GM19238 (cell line): ENCODE results near the gene TMA7.

Experiments used
- DNase-seq: peaks from one replicate; pipeline ENCODE4 v3.0.0; 2011; ENCODE audit warnings: low spot score; ENCODE audit not compliant: insufficient read length

The TMA7 gene

DNA sequence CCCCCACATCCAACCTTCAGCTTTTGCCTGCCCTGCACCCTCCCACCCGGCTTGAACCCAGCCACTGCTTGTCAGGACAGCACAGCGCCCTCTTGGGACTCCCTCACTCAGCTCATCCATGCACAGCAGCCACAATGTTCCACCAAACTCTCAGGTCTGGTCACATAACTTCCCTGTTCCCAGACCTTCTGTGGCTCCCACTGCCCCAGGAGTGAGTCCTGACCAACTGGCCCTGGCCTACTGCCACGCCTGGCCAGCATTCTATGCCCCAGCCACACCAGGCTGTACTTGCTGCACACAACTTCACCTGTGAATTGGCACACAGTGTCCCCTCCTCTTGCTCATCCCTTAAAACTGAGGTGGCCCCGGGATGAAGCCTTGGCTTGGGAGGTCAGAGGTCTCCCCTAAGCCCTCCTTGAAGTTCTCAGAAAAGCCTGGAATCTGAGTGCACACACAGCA lies 31.2 kb upstream of the TMA7 start:
- DNase-seq: no peak

DNA sequence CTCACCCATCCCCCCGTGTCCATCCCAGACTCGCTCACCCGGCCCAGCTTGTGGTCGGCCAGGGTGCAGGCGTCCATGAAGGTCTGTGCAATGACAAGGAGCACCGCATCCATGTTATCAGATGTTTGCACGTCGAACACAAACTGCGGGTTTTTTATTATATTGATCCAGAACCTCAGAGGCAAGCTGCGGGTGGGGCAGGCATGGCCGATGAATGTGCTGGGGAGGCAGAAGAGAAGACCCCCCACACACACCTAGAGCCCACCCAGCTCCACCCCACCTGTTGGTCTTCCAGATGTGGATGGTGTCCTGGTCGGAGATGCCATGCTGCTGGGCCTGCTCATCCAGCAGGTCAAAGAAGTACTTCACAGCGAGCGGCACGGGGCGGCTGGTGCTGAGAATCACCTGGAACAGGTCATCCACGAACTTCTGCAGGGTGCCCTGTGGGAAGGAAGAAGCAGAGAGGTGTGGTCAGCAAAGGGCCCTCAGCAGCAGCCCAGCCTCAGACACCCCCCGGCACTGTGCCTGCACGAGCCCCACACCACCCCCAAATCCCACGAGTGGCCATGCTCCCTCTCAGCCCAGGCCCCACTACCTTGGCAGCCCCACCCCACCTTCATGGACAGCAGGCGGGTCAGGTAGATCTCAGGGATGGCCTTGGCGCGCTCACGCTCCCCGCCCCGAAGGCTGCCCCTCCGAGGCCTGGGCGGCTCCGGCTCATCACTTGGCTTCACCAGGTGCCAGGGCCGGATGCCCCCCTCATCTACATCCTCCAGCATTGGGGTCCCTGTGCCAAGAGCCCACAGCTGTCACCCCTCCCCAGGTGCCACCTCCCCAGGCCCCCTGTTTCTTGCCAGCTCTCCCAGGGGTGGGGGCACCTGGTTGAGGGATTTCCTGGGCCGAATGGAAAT lies 30.5 kb upstream of the TMA7 start:
- no peak for DNase-seq

DNA sequence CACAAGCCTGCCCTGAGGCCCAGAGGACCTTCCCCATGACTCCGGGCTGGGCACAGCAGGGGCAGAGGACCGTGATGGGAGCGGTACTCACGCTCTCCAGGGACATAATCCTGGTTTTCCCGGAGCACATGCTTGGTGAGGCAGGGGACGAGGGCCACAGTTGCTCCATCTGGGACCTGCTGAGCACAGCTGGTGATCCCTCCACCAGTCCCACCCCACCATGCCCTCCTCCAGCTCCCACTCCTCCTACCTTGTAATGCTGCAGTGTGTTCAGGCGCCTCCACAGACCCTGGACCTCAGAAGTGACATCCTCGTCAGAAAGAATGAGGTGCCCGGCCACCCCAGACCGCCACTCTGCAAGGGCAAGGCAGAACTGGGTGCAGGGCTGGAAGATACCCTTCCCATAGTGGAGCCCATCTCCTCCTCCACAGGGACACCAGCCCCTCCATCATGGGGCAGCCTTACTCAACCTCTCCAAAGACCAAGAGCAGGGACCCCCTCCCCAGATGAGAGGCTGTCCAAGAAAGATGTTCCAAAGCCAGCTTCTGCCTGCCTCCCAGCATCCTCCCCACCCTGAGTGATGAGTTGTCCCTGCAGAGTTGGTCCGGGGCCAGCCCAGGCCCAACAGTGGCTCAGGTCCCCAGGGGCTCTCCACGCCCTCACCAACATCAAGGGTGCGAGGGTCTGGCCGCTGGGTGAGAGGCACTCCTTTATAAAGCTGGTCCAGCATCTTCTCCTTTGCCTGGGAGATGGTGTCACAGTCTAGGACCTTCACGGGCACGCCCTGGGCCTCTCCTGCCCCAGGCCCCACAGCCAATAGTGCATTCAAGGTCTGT lies 29.6 kb upstream of the TMA7 start:
- no peak for DNase-seq

DNA sequence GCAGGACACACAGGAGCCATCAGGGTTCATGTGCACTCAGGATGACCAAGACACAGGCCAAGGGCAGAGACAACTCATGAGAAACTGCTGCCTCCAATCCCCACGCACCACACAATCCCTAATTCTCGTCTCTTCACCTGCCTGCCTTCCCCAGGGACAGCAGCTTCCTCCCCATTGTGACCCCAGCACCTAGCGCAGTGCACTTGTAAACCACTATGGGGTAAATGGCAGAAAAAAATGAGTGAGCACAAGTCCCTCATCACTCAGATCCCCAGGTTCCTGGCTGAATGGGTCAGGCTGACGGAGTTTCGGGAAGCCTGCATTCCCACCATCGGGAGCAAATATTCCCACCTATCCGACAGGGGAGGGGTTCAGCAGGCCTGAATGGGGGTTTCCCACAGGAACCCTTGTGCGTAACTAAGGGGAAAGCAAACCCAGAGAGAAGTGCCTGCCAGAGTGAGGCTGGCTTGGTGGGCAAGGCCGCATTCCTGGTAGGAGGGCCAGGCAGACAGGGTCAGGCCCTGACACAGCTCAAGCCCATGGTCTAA lies 28.9 kb upstream of the TMA7 start:
- no peak for DNase-seq

DNA sequence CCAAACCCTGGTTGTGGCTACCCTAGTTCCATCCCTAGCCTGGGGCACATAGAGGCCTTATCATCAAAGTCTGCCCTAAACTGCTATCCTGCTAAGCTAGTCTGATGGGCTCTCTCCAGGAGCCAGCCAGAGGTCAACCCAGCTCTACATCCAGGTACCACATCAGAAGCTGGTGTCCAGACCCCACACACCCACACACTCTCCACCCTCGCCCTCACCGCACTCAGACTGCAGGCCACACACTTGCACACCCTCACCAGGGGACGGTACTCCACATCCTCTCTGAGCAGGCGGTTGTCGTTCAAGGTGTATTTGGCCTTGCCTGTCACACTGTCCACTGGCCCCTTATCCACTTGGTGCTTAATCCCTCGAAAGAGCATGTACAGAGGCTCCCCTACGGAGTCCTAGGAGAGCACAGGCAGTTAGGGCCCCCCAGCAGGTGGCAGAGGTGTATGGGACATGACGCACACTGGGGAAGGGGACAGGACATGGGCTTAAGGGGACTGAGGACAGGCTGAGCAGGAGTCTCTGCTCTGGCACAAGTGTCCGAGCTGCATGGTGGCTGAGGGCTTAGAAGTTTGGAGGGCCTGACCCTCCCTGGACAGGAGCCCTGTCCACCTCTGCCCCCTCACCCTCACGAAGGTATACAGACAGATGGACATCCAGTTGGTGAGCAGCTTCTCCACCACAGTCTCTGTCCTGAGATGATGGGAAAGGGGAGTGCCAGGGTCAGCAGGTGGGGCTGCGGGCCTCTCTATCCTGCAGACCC lies 28.3 kb upstream of the TMA7 start:
- no peak for DNase-seq

DNA sequence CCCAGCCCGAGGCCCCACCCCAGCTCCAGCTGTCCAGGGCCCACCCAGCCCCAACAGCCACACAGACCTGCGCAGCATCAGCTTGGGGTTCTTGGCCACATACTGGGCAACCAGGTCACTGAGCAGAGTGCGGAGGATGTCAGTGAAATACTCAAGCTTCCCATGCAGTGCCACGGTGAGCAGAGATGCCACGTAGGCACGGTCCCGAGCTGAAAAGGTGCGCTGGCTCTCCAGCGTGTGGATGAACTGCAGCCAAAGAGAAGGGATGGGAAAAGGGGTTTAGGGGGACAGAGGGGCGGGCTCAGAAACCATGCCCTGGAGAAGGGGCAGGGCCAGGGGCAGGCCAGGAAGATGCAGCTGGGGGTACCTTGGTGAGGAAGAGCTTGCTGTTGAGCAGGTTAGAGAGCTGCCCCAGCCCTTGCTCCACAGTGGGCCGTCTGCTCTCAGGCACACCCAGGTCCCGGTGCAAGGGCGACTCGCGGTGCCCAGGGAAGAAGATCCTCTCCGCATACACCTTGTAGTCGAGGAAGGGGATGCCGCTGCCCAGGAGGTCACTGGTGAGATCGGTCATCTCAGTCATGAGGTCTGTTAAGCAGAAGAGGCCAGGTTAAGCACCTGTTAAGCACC lies 27.6 kb upstream of the TMA7 start:
- DNase-seq: no peak

DNA sequence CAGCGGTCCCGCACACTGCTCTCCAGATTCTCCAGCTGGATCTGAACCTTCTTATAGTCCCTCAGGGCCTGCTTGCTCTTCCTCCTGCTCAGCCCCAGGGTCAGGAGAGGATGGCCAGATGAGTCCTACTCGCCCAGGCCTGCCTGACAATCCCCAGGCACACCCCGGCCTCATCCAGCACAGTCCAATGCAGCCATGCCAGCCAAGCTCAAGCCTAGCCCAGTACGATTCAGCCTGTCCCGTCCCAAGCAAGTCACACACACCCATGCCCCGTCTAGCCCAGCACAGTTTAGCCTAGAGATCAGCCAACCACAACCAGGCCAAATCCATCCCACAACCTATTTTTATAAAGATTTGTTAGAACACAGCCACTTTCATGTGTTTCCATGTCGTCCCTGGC lies 27.0 kb upstream of the TMA7 start:
- DNase-seq: no peak

DNA sequence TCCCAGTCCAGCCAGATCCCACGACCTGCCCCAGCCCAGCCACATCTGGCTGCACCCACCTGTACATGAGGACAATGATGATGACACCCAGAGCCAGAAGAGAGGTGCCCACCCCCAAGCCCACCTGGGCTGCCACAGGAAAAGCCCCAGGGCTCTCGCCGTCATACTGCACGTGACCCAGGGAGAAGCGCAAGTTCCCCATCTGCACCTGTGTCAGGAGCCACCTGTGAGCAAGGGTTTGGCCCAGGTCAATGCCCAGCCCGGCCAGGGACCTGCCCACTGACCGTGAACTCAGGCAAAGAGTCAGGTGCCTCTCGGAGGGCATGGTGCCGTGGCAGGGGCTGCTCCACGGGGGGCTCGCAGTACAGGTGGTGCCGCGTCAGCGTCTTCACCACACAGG lies 26.4 kb upstream of the TMA7 start:
- no peak for DNase-seq

DNA sequence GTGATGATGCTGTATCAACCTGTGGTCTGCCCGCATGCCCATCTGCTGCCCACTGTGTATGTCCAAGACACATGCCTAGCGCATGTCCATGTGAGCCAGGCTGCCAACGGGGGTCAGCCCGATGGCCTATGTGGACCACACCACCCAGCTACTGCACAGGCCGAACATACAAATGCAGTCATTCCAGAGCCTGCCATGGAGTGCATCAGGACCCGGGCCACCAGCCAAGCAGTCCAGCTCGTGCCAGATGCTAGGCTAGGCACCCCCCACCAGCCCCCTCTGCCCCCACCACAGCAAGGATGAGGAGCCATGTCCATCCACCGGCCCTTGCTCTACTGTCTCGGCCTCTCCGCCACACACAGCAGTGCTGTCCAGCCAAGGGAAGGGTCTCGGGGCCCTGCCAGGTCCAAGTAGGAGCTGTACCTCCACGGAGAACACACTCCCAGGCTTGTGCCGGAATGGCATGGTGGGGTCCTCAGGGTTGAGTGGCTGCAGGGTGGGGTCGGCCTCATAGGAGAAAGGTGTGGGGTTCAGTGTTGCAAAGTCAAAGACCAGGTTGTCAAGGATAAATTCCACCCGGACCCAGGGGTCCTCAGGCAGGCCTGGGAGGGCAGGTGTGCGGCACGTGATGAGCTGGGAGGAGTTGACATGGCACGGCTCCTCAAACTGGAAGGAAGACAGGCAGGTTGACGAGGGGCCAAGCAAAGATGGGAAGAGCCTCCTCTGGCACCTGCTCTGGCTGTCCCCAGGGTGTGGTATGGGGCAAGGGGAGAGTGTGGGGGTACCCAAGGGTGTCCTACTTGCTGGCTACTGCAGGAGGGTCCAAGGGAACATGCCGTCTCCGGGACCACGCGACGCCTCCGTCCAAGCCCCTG lies 25.4 kb upstream of the TMA7 start:
- no peak for DNase-seq

DNA sequence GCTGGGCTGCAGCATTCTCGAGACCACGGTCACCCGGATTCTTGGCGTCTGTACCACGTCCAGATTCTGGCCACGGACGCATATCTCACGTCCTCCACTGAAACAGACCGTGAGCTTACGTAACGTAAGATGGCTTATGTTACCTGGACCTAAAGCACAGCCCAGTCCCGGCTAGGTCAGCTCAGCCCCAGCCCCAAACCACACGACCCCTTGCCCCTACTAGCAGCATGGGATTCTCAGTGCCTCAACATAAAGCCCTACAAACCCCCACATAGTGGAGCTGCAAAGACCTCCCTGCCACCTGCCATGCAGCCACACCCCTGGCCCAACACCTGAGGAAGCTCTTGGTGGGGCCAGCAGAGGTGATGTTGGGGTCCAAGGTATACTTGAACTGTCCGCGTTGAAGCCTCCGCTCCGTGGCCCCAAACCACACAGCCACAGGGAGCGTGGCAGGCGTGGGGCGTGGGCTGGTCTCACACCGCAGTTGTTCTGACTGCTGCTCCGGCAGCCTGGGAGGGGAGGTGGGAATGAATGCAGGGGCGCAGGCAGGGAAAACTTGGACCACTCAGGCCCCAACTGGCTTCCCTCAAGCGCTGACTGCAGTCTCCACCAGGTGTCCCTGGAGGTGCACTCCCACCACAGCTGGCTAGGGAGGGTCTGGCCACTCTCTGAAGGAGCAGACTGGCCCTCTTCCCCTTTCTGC lies 24.7 kb upstream of the TMA7 start:
- DNase-seq: no peak

DNA sequence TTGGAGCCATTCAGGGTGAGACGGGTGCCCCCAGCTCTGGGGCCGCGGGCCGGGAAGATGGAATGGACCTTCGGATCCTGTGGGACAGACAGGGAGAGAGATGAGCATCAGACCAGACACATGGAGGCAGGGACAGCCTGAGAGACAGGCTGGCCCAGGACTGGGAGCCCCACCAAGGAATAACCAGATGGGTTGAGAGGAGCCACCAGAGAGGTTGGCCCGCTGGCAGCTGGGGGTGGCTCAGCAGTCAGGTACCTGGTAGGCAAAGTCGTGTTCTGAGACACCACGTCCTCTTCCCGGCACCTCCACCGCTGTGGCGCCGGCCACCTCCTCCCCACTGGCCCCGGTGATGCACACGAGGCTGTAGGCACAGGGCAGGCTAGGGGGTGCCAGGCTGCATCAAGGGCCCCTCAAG lies 24.0 kb upstream of the TMA7 start:
- DNase-seq: no peak

DNA sequence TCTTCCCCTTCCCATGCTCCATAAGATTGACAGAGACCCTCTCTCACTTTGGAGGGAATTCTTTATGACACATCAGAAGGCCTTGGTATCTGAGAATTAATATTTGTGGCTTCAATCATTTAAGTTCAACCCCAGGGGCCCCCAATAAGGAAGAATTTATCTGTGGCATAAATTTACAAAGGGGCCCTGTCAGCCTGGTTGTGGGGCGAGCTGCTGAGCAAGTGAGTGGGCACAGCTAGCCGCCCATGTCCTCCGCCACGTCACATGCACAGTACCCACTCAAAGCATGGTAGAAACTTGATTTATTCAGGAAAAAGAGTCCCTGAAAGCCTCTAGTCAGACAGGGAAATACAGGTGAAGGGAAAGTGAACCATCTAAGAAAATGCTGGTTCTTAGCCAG lies 23.5 kb upstream of the TMA7 start:
- DNase-seq: no peak

DNA sequence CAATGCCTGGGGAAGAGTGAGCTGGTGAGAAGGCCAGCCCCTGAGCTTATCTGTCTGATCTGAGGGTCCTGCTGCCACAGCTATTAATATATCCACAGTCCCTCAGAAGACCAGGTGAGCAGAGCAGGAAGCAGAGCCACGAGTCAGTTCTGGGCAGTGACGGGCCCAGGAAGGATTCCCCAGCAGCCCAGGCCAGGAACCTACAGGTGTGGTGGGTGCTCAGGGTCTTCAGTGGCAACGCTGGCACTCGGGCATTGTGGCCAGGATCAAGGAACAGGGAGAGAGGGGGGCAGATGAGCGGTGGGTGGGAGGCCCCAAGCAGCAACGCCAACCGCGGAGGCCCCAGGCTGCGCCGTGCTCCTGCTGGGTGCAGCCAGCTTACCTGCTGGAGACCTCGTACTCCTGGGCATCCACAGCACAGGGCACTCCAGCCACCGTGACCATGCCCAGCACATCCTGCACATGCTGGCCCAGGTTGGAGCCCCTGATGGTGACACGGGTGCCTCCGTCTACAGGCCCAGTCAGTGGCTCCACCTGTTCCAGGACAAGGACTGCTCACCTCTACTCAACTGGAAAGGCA lies 22.4 kb upstream of the TMA7 start:
- no peak for DNase-seq

DNA sequence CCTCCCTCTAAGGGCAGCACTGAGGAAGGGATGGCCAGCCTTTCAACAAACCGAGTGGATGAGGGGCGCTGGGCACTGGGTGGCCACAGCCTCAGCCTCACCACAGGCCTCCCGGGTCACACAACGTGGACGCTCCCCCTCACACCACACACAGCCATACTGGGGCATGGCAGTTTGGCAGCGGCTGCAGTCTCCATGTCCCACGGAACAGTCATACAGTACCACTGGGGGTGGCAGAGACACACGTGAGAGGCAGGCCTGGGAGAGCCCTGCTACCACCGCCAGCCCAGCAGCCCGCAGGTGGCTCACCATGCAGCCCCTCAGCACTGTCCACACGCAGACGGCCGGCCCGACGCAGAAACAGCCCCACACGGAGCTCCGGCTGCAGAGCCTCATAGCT lies 21.9 kb upstream of the TMA7 start:
- DNase-seq: no peak

DNA sequence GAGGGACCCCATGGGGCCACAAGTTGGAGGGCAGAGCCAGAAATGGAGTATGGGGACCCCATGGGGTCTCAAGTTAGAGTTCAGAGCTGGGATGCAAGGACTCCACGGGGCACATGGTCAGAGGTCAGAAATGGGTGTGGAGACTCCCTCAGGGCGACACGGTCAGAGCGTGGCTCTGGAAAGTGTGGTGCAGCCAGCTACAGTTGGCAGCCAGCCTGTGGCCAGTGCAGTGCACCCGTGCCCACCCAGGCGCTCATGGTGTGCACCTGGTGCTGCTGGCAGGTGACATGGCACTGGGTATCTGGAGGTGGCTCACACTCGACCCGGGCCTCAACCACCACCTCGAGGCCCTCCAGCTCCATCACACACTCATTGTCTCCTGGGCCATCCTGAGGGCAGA lies 21.4 kb upstream of the TMA7 start:
- no peak for DNase-seq

DNA sequence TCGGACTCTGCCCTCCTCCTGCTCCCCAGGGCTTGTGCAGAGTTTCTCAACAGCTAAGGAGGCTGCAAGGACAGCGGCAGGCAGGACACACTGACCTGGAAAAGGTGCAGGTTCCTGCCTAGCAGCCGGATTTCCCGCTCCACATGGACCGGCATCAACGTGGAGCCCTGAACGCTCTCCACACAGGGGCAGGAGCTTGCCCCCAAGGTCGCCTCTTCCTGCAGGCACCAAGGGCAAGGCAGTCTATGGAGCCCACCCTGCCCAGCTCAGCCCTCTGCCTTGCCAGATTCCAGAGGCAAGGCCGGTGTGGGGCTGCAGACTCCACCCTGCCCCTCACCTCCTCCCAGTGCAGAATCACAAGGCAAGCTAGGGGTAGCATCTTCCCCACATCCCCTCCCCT lies 20.9 kb upstream of the TMA7 start:
- DNase-seq: no peak

DNA sequence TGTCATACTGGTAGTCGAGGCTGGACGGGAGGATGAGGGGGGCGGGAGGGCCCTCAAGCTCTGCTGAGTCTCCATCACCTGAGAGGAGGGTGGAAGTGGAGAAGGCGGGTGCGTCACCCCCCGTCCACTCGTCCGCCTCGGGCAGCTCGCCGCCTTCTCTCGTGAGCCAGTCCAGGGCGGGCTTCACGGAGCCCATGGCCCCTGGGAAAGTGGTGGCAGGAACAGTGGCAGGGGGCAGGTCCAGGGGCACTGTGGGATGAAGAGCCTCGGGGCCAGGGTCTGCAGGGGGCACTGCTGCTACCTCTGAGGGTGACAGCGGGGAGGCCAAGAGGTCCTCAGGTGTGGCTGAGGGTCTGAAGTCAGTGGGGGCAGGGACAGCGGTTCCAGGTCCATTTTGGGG lies 20.5 kb upstream of the TMA7 start:
- no peak for DNase-seq

DNA sequence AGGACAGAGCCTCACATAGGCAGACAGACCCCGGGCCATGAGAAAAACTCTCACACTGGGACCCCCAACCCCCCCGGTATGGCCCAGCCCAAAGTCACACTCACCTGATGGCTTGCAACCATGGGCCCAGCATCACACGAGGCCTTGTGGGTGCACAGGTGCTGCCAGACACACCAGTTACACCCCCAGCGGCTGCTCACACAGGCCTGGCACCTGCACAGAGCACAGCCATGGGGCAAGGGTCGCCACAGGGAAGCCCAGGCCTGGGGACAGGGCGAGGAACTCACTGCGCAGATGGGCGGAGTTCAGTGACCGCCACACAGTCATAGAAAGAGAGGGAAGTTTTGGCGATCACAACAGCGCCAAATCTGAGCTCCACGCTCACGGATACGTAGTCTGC lies 19.5 kb upstream of the TMA7 start:
- no peak for DNase-seq

DNA sequence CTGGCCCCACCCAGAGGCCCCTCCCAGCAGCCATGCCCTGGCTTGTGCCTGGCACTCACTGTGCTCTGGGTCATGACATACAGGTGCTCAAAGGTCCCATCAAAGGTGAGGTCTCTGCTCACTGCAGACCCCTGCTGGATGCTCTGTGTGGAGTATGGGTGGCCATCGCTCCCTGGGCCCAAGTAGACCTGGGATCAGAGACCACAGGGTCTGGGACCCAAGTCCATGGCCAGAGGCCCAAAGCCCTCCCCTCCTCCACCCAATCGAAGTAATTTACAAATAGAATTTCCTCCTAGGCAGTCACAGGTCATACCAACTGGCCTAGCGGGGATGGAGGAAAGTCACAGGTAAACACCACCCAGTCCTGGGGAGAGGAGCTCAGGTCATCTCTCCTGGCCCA lies 17.8 kb upstream of the TMA7 start:
- DNase-seq: no peak
